Activated CD8-positive, alpha-beta T cell treated with anti-CD3 and anti-CD28 coated beads, Interleukin-2, amount 10 ng/mL, durations not matched to agents 7 days and 5 days (primary cell): ENCODE data around the gene R3HCC1L. TPM values are rescaled to one million over a fixed set of nuclear protein-coding genes. Genes with fewer than 3 reads are reported as not detected.

Experiments used
- ATAC-seq: fragments of 150-1000 bp; cut with Tn5 transposase; one replicate; pipeline ENCODE4 v1.10.0; 2021; ENCODE audit warnings: moderate library complexity
- CTCF ChIA-PET: fragments of 350-600 bp; sonication (Branson Sonifier 250); formaldehyde crosslinking; loops from one replicate; lab custom pipeline; 2021; ENCODE audit warnings: antibody characterized with exemption; lab: Charles Lee
- POLR2A ChIA-PET: fragments of 350-600 bp; sonication (Branson Sonifier 250); formaldehyde crosslinking; loops from one replicate; lab custom pipeline; 2021; ENCODE audit warnings: antibody characterized with exemption; lab: Charles Lee
- DNase-seq: peaks from one replicate; pipeline ENCODE4 v3.0.0-alpha.2; 2020
- H3K27ac Mint-ChIP-seq: one replicate; pipeline ENCODE4 v1.8.0; 2021; ENCODE audit warnings: mild to moderate bottlenecking, mixed read lengths
- H3K27me3 Mint-ChIP-seq: one replicate; pipeline ENCODE4 v1.8.0; 2021; ENCODE audit warnings: low read depth, mixed read lengths
- H3K36me3 Mint-ChIP-seq: one replicate; pipeline ENCODE4 v1.8.0; 2021; ENCODE audit warnings: low read depth, mixed read lengths
- H3K4me1 Mint-ChIP-seq: one replicate; pipeline ENCODE4 v1.8.0; 2021; ENCODE audit warnings: low read depth, mixed read lengths
- H3K4me3 Mint-ChIP-seq: one replicate; pipeline ENCODE4 v1.8.0; 2021; ENCODE audit warnings: mild to moderate bottlenecking, mixed read lengths
- H3K9me3 Mint-ChIP-seq: one replicate; pipeline ENCODE4 v1.8.0; 2022; ENCODE audit warnings: mixed read lengths; ENCODE audit not compliant: insufficient read depth
- total RNA-seq, 2 experiments: library from RNA; stranded (reverse); gene quantifications; one replicate each; pipeline ENCODE4 v1.2.3, GENCODE V29; 2021

R3HCC1L gene
- total RNA-seq, 2 experiments from 2014 or later: 18.2 to 20.3 TPM

DNA sequence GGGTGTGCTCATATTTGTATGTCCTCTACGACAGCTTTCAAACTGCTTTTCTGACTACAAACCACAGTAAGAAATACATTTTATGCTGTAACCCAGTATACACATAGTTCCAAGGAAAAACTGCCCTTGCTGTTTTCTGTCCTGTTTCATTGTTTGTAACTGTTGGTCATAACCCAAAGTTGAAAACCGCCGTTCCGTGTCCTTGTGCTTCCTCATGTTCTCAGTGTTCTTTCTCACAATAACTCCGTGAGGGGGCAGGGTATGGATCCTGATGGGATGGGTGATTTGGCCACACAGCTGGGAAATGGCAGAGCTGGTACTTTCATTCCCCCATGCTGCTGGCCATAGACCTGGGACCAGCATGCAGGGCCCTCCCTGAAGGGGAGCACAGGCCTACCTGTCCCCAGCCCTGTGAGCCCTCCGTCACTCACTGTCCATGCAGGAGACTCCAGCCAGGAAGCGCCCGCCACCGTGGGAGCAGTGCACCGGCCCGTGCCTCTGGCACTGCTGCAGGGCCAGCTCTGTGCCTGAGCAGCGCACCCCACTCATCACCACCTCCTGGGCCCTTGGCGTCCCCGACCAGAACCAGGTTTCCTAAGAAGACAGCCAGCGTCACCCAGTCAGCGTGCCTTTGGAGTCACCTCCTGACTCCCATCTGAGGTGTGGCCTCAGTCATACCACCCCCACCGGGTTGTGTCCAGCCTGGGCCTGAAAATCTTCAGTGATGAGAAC, 120.9 kb downstream of the R3HCC1L start:
- Mint-ChIP-seq H3K36me3 (no peaks in the 10 kb centered on the region), H3K9me3 (no peaks in the 10 kb centered on the region), H3K4me3 (no peak overlapping the region), H3K27ac (no peak overlapping the region), H3K27me3 (no peaks in the 10 kb centered on the region), H3K4me1 (no peaks in the 10 kb centered on the region)
- no peak for DNase-seq
- ATAC-seq: no peak
- POLR2A ChIA-PET: interaction anchor here (0.6 kb wide), 1 partner anchor 27 kb away, joined by 3 read pairs; no protein-coding TSS in a partner anchor
- CTCF ChIA-PET: interaction anchor here (0.8 kb wide), 1 partner anchor 85 kb away, joined by 3 read pairs; no protein-coding TSS in a partner anchor

DNA sequence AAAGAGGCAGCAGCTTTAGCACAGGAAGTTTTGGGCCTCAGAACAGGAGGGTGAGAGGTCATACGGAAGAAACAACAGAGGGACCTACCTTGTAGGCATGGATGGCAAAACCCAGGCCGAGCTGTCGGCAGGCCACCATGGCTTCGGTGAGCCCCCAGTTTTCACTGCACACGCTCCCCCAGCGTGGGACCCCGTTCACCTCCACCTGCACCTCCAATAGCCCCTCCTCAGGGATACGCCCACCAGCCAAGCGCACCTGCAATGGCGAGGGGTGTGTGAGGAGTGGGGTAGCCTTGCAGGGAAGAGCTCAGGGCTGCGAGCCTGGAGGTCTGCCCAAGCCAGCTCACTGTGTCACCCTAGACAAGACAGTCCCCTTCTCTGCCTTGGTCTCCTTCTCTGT, 122.2 kb downstream of the R3HCC1L start:
- no peaks in the 10 kb centered on the region for H3K4me1 Mint-ChIP-seq
- no peaks in the 10 kb centered on the region for H3K36me3 Mint-ChIP-seq
- ATAC-seq (no peak), DNase-seq (no peak)
- POLR2A ChIA-PET: no interaction called here
- H3K27ac Mint-ChIP-seq: no peak overlapping the region
- no peaks in the 10 kb centered on the region for H3K9me3 Mint-ChIP-seq
- no peak overlapping the region for H3K4me3 Mint-ChIP-seq
- CTCF ChIA-PET: no interaction called here
- no peaks in the 10 kb centered on the region for H3K27me3 Mint-ChIP-seq

DNA sequence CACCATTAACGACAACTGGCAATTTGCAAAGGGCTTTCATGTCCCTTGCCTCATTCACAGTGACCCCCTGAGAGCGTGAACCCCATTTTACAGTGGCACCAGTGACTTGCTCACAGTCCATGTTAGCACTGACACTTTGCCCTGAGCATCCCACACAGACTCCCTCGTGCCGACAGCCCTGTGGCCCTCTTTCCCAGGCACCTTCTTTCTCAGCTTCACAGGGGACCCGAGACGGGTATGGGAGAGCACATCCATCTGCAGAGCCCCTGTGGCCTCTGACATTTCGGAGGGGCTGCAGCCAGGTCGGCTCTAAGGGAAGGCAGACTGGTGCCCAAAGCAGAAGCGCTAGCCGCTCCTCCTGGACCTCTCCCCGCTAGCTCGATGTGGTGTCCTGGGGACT, 122.7 kb downstream of the R3HCC1L start:
- no peak overlapping the region for H3K4me3 Mint-ChIP-seq
- no peaks in the 10 kb centered on the region for H3K9me3 Mint-ChIP-seq
- H3K36me3 Mint-ChIP-seq: no peaks in the 10 kb centered on the region
- CTCF ChIA-PET: no interaction called here
- POLR2A ChIA-PET: no interaction called here
- no peak for ATAC-seq
- no peaks in the 10 kb centered on the region for H3K4me1 Mint-ChIP-seq
- peak overlapping the region; percentile 47 for H3K27ac Mint-ChIP-seq
- no peaks in the 10 kb centered on the region for H3K27me3 Mint-ChIP-seq
- DNase-seq: no peak

DNA sequence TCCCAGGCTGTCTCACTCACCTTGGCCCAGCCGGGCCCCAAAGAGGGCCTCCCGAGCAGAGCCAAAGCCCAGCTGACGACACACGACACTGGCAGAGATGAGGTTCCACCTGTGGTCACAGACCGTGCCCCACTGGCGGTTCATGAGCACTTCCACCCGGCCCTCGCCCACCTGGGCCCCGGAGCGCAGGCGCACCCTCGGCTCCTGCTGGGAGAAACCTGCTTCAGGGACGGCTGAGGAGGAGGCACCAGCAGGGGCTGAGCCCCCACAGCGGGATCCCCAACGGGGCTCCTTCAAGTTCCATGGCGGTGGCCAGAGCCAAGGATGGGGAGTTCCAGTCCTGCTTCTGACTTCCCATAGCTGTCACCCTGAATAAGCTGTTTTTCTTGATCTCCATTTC, 123.5 kb downstream of the R3HCC1L start:
- POLR2A ChIA-PET: no interaction called here

DNA sequence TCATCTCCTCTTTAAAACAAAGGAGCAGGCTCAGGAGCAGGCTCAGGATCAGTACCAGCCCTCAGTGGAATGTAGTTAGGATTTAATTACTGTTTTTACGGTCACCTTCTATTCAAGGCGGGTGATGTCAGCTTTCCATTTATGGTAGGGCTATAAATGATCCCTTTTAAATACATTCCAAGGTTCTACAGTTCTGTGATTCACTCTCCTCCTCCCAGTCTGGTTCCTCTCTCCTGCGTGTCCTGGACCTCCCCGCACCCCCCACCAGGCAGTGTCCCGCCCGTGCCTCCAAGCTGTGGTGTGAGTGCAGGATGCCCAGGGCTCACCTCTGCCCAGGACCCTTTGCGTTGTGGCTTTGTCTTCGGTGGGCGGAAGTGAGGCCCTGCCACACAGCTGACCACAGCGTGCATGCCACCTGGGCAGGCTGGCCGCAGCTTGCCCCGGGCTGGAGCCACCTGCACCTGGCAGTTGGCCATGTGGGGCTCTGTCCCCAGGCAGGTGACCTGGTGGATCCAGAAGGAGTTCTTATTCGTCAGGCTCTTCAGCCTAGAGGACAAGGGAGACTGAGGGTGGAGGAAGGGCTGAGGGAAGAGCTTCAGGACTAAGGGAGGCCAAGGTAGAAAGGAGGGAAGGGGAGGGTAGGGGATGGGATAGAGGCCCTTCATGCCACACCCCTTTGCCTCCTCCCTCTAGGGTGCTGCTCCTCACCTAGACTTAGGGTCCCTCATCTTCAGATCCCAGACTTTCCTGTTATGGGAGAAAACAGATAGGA, 124.4 kb downstream of the R3HCC1L start:
- H3K36me3 Mint-ChIP-seq: no peaks in the 10 kb centered on the region
- H3K4me1 Mint-ChIP-seq: no peaks in the 10 kb centered on the region
- no peak overlapping the region for H3K4me3 Mint-ChIP-seq
- H3K9me3 Mint-ChIP-seq: no peaks in the 10 kb centered on the region
- no peaks in the 10 kb centered on the region for H3K27me3 Mint-ChIP-seq
- DNase-seq (no peak), ATAC-seq (no peak)
- CTCF ChIA-PET: no interaction called here
- no peak overlapping the region for H3K27ac Mint-ChIP-seq
- POLR2A ChIA-PET: no interaction called here

More for the DNA sequence above, 123.5 kb downstream of the R3HCC1L start:
- H3K4me3 Mint-ChIP-seq: no peak overlapping the region
- ATAC-seq: no peak
- H3K9me3 Mint-ChIP-seq: no peaks in the 10 kb centered on the region
- no peaks in the 10 kb centered on the region for H3K4me1 Mint-ChIP-seq
- CTCF ChIA-PET: no interaction called here
- no peak overlapping the region for H3K27ac Mint-ChIP-seq
- no peaks in the 10 kb centered on the region for H3K27me3 Mint-ChIP-seq
- no peak for DNase-seq
- no peaks in the 10 kb centered on the region for H3K36me3 Mint-ChIP-seq

DNA sequence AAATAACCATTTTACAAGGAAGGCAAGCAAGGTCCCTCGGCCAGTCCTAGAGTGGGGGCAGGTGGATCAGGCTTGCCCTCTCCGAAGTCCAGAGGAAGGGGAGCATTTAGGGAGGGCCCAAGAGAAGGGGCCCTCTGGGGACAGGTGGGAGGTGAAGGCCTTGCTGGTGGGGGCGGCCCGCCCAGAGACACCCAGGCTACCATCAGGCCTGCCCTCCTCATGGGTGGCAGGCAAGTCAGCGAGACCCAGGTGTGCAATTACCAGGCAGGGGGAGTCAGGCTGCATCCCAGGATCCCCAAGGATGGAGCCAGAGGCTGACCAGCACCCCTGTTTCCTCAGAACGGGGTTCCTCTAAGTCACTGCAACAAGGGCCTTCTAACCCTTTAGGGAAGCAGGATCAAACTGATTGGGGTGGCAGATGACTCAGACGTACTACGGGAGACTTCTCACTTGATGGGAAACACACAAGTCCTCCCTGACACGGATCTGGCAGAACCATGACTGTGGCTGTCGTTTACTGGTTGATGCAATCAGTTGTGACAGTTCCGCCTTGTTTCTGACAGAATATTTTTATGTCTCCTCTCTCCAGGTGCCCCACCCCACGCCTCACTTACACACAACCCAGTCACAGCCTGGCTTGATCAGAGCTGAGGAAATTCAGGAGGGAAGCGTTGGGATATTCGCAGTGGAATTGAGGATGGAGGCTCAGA, 125.3 kb downstream of the R3HCC1L start:
- DNase-seq (no peak), ATAC-seq (no peak)
- ChIA-PET CTCF (no interaction called here), POLR2A (no interaction called here)
- H3K27ac Mint-ChIP-seq: no peak overlapping the region
- no peaks in the 10 kb centered on the region for H3K36me3 Mint-ChIP-seq
- H3K4me1 Mint-ChIP-seq: peaks cover 3% of the 10 kb centered on the region
- no peak overlapping the region for H3K4me3 Mint-ChIP-seq
- H3K27me3 Mint-ChIP-seq: no peaks in the 10 kb centered on the region
- H3K9me3 Mint-ChIP-seq: no peaks in the 10 kb centered on the region

DNA sequence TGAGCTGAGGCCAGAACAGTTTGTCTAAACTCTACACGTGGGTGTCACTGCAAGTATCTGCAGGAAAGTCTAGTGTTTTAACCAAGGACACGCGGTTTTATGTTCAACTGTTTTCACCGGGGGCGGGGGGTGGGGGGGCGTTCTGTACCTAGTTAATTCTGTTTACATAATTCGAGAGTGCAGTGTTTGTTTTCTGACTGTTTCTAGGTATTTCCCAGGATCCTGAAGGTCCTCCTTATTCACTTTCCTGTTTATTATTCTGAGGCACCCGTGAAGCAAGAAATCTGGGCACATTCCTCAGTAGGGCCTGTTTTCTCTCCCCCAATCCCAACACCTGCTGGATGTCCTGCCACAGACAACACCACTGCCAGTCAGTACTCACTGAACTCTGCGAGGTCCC, 125.9 kb downstream of the R3HCC1L start:
- Mint-ChIP-seq H3K9me3 (no peaks in the 10 kb centered on the region), H3K4me1 (peaks cover 3% of the 10 kb centered on the region), H3K27me3 (no peaks in the 10 kb centered on the region), H3K27ac (no peak overlapping the region), H3K4me3 (no peak overlapping the region), H3K36me3 (no peaks in the 10 kb centered on the region)
- ChIA-PET CTCF (no interaction called here), POLR2A (no interaction called here)
- ATAC-seq: no peak
- DNase-seq: no peak

DNA sequence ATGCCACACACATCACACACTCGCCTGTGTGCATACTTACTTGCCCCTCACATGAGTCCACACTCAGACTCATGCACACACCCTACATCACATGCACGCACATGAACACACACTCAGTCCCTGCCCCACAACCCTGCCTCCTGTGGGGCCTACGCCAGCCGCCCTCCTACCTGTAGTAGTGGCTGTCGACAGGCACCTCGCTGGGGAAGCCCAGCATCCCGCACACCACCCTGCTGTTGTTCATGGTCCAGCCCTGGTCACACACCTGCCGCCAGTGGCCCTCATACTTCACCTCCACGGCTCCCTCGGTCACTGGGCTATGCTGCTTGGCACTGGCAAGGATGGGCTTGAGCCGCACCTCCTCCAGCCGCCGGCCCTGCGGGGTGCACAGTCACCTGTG, 126.3 kb downstream of the R3HCC1L start:
- ATAC-seq (no peak), DNase-seq (no peak)
- H3K9me3 Mint-ChIP-seq: no peaks in the 10 kb centered on the region
- H3K27me3 Mint-ChIP-seq: no peaks in the 10 kb centered on the region
- CTCF ChIA-PET: no interaction called here
- POLR2A ChIA-PET: no interaction called here
- H3K27ac Mint-ChIP-seq: no peak overlapping the region
- no peak overlapping the region for H3K4me3 Mint-ChIP-seq
- peaks cover 3% of the 10 kb centered on the region for H3K4me1 Mint-ChIP-seq
- no peaks in the 10 kb centered on the region for H3K36me3 Mint-ChIP-seq

DNA sequence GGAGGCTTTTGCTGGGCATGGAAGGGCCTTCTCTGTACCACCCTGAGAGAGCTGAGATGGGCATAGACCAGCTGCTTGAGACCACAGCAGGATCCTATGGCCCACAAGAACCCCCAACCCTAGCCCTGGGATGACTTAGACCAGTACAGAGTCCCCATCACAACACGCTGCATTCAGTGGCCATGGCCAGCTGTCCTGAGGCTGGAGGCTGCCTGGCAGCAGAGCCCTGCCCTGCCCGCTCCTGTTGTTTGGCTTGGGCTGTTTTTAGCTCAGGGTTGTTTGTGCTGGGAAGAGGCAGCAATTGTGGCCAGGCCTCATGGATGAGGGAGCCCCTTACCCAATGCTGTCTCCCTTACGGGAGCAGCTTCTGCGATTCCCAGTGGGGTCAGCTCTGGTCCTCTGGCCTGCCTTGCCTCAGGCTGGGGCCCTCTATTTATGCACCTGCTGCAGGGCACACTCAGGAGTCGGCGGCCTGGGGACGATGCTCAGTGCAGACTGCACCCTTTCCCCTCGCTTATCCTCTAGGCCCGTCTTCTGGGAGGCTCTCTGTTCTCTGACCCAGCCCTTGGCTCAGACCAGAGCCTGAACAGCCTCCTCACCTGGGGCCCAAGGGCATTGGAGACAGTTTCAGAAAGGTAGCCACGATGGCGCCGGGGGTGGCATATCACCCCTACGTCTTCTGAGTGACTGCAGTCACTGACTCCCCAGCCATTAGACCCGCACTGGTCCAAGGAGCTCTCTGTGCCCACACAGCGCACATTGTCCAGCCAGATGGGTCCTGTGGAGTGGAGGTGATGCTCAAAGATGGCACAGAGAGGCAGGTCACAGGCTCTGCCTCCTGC, 127.2 kb downstream of the R3HCC1L start:
- ATAC-seq (no peak), DNase-seq (peak; percentile 4)
- Mint-ChIP-seq H3K27me3 (peaks cover 2% of the 10 kb centered on the region), H3K4me1 (peaks cover 3% of the 10 kb centered on the region), H3K4me3 (no peak overlapping the region), H3K27ac (no peak overlapping the region), H3K9me3 (no peaks in the 10 kb centered on the region), H3K36me3 (no peaks in the 10 kb centered on the region)
- POLR2A ChIA-PET: no interaction called here
- CTCF ChIA-PET: interaction anchor here (2.4 kb wide), 1 partner anchor 48 kb away, joined by 7 read pairs; no protein-coding TSS in a partner anchor

DNA sequence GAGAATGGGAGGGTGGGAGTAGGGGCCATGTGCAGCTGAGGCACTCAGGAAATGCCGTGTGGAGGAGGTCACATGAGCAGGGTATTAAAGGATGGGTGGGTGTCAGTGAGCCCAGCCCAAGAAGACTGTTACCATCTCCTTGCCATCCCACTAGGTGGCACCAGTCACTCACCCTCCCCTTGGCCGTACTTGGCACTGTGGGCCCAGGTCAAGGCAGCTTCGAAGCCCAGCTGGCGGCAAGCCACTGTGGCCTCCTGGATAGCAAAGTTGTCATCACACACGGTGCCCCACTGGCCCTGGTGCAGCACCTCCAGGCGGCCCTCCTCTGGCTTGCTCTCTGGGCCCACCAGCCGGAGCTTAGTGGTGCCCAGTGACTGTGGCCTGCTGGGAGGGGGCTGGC, 128.1 kb downstream of the R3HCC1L start:
- Mint-ChIP-seq H3K27ac (no peak overlapping the region), H3K4me1 (peaks cover 3% of the 10 kb centered on the region), H3K4me3 (no peak overlapping the region), H3K9me3 (no peaks in the 10 kb centered on the region), H3K36me3 (no peaks in the 10 kb centered on the region), H3K27me3 (peaks cover 9% of the 10 kb centered on the region)
- peak; percentile 26 for DNase-seq
- ChIA-PET POLR2A (no interaction called here), CTCF (interaction anchor here (2.4 kb wide), 1 partner anchor 47 kb away, joined by 7 read pairs; no protein-coding TSS in a partner anchor)
- ATAC-seq: no peak

DNA sequence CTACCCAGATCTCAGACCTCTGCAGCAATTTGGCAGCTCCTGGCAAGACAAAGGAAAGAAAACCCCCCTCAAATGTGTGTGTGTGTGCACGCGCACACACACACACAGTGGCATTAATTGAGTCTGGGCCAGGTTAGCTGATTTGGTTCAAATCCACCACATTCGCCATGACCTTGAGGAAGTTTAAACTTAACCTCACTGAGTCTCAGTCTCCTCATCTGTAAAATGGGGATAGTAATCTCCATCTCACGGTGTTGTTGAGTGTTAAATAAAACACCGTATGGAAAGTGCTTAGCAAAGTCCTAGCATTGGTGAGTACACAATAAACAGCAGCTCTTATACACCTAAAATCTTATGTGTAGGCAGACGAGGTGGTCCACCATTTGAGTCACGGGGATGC, 128.6 kb downstream of the R3HCC1L start:
- no peak overlapping the region for H3K27ac Mint-ChIP-seq
- ChIA-PET CTCF (interaction anchor here (2.4 kb wide), 1 partner anchor 46 kb away, joined by 7 read pairs; no protein-coding TSS in a partner anchor), POLR2A (no interaction called here)
- H3K27me3 Mint-ChIP-seq: peaks cover 13% of the 10 kb centered on the region
- H3K4me1 Mint-ChIP-seq: peaks cover 3% of the 10 kb centered on the region
- no peaks in the 10 kb centered on the region for H3K36me3 Mint-ChIP-seq
- DNase-seq: peak; percentile 15
- no peak for ATAC-seq
- H3K9me3 Mint-ChIP-seq: no peaks in the 10 kb centered on the region
- no peak overlapping the region for H3K4me3 Mint-ChIP-seq
